ENCODE measurements around the gene COL5A1.

- no peak for TF ChIP-seq CTCF (IDR thresholded peaks at IDR 0.05 in 4 of 5, conservative IDR thresholded peaks at IDR 0.05 in 1 of 5)
- no peak for TF ChIP-seq POLR2A (IDR thresholded peaks at IDR 0.05)
Observed at GRCh38 chr9:134693641-134694367, 52.2 kb downstream of the COL5A1 start.
